GOT3 (cell line): ENCODE data around the gene AHCTF1.
"Not testable (repeated sequence)": the region's sequence is repeated elsewhere in the genome, so short reads cannot be mapped to it uniquely, and the experiment has no call there.

Experiments
- DNase-seq: peaks from one replicate; lab custom pipeline; 2025; ENCODE audit warnings: mixed read lengths; lab: John Stamatoyannopoulos, UW

AHCTF1 gene

DNA sequence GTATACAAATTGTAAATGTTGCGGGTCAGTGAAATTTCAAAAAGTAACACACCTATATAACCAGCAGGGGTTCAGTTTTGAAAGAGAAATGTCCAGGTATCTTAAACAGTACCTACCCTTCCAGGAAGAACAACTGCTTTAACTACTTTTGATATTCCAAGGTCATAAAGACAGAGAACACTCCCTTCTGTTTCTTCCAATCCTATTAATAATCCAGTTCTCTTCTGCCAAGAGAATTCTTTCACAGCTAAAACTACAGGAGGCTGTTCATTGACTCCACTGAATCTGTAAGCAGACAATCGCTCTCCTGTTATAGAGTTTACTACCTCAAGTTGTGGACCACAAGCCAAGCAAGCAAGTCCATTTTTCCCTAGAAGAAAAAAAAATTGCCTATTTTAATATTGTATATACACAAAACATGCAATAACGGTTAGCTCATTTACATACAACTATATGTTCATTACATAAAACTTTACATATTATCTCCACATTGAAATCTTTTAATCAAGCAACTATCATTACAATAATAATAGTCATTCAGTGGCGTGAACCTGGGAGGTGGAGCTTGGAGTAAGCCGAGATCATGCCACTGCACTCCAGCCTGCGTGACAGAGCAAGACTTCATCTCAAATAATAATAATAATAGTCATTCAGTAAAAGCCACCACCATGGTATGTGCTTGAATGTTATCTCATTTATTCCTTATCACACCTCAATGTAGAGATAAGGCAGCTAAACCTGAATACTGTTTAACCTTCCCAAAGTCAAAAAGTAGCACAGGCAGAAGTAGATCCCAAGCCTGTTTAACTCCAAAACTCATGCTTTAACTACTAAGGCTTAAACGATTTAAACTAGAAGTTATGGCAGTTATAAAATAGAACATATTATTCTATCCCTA is 15.5 kb downstream of the AHCTF1 start:
- DNase-seq: not testable (repeated sequence)

DNA sequence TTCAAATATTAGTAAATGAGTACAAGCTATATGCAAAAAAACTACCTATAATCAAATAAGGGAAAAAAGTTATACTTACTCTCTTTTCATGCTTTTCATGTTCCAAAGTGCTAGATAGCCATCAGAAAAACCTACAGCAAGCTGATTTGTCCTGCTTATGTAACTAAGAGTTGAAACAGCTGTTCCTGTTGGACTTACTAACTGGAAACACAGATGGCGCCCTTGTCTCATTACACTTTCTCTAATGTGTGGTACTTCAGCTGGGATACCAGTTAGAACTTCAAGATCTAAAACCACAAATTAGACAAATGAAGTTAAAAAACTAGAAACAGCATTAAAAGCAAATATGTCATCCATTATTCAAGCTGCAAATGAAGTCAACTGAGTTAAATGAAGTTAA is 24.3 kb downstream of the AHCTF1 start:
- no peak for DNase-seq

- no peak for DNase-seq
These were observed 24.9 kb downstream of the AHCTF1 start for GRCh38 chr1:246906833-246907232.

DNA sequence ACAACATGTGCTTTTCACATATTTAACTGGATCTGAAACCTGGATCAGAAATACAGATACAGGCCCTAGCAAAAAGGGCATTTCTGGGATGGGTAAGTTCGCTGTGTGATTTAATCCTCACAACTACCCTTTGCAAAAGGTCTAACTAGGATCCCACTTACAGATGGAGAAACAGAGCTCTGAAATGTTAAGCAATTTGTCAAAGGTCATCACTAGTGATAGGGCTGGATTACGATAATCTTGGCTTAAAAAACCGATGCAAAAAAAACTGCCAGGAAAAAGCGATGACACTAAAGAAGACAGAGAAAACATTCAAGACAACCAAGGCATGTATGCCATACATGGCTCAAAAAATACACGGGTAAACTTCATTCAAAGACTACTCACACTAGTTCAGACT is 29.9 kb downstream of the AHCTF1 start:
- no peak for DNase-seq

DNA sequence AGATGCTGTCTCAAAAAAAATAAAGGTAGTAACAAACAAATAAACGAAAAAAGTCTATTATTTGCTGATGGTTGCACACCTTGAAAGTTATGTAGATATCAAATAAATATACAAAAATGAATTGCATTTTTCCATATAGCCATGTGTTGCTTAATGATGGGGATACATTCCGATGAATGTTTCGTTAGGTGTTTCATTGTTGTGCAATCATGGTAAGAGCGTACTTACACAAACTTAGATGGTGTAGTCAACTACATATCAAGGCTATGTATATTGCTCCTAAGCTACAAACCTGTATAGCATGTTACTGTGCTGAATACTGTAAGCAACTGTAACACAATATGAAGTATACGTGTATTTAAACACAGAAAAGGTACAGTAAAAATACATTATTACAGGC is 34.4 kb downstream of the AHCTF1 start:
- no peak for DNase-seq

DNA sequence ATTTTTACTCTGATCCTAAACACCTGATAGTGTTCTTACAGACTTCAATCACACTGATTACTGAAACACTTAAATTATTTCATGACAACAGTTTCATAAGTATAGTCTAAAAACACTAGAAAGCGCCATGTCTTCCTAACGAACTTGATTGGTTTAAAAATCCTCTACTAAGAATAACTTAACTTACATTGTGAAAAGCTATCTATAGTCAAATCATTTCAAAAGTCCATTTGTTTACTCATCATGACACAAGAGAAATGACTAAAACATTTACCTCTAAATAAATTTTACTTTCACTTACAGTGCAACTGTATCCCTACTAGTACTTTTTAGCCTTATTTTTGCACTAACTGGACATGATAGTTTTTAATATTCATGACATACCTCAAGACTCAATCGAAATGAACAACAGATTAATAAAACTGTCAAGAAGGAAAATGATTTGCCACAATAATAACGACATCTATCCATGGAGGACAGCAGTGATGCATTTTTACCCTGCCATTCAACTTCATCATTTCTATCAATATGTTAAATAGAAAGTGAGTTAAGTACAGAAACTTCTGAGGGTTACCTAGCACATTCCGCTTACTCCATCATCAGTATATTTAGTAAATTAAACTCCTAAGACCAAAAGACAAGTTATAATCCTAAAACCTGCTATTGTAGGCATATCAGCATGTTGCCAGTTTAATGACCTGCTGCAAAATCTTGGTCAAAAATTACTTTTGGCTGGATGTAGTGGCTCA is 38.4 kb downstream of the AHCTF1 start:
- no peak for DNase-seq

DNA sequence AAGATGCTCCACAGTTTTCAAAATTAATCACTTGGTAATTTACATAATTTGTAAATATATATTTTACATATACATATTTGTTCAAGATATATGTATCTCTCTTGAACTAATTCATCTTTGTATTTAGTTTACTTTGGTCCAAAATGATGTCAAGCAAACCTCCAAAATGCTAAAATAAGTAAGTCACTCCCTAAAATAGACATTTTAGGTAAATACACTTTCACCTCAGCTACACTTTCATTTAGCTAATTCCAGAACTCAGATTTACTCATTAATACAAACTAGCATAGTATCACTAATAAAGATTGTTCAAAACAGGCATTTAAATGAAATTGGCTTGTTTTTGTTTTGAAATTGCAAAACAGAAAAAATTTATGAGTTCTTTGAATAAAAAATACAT is 40.6 kb downstream of the AHCTF1 start:
- no peak for DNase-seq

GRCh38 chr1:246888522-246888921 is 43.2 kb downstream of the AHCTF1 start:
- no peak for DNase-seq

DNA sequence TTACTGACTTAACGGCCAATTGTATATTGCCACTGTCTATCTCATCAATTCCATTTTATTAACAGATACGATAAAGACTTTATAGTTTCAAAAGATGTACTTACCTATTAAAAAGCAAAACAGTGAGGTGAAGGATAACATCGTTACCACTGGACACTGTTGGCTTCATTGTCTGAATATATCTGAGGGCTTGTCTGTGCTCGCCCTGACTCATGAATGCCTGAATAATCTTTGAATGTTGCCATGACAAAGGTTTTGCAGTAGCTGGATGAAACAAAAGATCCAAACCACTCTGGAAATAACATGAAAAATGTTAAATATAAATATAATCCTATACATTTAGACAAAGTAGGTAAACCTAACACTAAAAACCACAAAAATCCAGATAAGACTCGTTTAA is 46.4 kb downstream of the AHCTF1 start:
- not testable (repeated sequence) for DNase-seq

GRCh38 chr1:246878551-246878950 is 53.2 kb downstream of the AHCTF1 start:
- DNase-seq: no peak

DNA sequence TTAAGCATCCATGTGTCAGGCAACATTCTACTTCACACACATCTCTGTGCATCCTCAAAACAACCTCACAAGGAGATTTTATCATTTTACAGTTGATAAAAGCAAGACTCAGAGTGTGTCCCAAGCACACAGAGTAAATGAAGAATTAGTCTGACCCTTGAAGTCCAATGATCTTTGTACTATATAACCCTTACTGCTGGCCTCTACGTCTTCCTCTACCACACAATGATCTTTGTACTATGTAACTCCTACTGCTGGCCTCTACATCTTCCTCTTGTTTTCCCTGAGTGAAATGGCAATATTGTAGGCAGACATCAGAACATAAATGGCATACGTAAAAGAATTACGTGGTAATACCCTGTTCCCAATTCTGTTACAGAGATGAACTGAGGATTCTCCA is 55.3 kb downstream of the AHCTF1 start:
- DNase-seq: no peak

- DNase-seq: no peak
These were observed 56.4 kb downstream of the AHCTF1 start for GRCh38 chr1:246875041-246876026.

- no peak for DNase-seq
These were observed 65.8 kb downstream of the AHCTF1 start for GRCh38 chr1:246865921-246866320.

GRCh38 chr1:246863791-246864190 is 68.0 kb downstream of the AHCTF1 start:
- DNase-seq: not testable (repeated sequence)

DNA sequence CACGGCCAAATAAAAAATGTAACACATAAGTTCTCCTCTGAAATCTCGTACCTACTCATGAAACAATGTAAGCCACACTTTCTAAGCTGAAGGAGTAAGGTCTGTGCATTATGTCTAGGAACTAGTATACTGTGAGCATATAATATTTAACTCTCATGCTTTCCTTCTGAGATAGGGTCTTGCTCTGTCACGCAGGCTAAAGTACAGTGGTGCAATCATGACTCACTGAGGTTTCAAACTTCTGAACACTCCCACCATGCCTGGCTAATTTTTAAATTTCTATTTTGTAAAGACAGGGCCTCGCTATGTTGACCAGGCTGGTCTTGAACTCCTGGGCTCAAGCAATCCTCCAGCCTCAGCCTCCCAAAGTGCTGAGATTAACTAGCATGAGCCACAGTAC is 71.3 kb downstream of the AHCTF1 start:
- DNase-seq: no peak

DNA sequence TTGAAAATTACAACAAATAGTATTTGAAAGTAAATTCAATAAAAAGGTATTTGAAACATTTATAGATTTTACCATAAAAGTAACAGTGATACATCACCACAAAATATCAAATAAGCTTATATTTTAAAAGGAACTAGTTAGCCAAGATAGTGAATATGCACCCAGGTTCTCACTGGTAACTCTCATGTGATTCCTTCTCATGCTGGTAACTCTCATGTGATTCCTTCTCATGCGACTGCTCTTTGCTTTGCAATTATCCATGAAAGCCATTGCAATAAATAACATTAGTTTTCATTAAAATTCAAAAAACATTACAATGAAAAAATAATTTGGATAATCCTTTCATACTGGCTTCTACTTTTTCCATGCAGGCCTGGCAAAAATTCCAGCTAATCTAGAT is 75.4 kb downstream of the AHCTF1 start:
- DNase-seq: no peak

- not testable (repeated sequence) for DNase-seq
These were observed 81.1 kb downstream of the AHCTF1 start for GRCh38 chr1:246850640-246851039.

DNA sequence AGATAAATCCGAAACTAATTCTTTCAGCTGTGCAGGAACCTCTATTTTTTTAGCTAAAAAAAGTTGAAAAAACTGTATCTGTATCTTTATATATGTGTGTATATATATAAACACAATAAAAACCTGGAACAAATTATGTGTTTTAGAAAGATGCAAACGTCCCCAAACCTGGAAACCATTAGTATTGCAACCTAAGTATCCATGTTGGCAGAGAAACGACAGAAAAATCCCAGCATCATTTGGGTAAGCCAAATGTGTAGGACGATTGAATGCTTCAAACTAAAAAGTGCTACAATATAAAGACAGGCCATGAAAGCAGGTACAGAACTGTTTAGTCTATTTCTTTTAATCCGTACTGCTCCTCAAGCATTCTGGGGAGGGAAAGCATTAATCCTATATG is 87.9 kb downstream of the AHCTF1 start:
- DNase-seq: no peak

DNA sequence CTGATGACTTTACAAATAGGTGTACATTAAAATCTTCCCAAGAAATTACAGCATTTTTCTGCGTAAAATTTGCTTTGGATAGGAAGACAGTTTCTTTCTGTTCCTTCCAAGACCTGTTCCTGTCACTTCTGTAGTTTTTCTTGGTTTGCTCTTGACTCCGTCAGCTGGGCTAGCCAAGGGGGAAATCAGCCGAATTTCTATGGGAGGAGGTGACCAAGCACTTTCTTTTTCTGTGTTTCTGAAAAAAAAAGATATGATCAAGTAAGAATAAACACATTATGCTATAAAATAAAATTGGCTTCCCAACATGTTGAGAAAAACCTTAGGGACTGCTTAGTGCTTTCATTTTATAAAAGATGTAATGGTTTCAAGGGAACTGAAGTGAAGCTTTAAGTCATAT is 91.0 kb downstream of the AHCTF1 start:
- DNase-seq: not testable (repeated sequence)

DNA sequence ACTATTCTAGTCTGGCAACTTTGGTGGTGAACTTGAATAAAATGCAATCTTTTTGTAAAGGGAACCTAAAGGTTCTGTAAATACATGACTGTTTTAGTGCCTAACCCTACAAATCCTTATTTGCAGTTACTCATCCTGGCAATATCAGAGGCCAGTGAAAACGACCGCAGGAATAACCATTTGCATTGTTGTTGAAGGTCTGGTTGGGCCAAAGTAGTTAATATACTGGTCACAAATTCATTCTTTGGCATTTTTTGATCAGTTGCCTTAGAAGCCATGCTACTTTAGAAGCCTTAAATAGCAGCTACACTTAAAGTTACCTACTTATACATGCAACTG is 93.7 kb downstream of the AHCTF1 start:
- DNase-seq: no peak

DNA sequence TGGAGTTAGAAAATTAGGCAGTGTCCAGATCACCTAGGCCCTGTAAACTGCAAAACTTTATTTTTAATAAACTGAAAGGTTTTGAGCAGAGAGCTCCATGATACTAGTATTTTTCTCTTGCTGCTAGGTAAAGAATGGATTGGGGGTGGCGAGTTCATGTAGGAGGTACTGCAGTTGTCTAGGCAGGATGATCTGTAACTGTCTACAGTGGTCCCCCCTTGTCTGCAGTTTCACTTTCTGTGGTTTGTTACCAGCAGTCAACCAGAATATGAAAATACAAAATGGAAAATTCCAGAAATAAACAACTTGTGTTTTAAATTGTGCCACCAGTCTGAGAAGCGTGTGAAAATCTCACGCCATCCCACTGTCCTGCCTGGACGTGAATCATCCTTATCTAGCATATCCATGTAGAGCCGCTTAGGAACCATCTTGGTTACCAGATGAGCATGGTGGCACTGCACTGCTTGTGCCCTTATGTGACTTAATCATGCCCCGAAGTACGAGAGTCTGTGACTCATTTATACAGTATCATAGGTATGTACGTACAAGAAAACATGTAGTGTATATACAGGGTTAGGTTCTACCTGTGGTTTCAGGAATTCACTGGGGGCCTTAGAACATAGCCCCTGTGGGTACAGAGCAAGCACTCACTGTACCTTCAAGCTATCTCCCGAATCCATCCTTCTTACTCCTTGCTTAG is 94.2 kb downstream of the AHCTF1 start:
- DNase-seq: no peak
